ENCODE data around the gene BMP10.

- TF ChIP-seq EGR1 (IDR thresholded peaks at IDR 0.05; ENCODE audit: borderline replicate concordance in 1 of 2, low read depth in 2 of 2, low read length in 2 of 2) (no peak), EP300 (IDR thresholded peaks at IDR 0.05; ENCODE audit: borderline replicate concordance in 1 of 2, control insufficient read depth in 1 of 2, low read depth in 2 of 2, low read length in 2 of 2) (no peak), REST (IDR thresholded peaks at IDR 0.05; ENCODE audit: low read depth, low read length) (no peak), RBBP5 (conservative IDR thresholded peaks at IDR 0.05) (no peak), CTCF (IDR thresholded peaks at IDR 0.05 in 2 of 3, conservative IDR thresholded peaks at IDR 0.05 in 1 of 3; ENCODE audit: control insufficient read depth in 2 of 3, extremely low read depth in 1 of 3, insufficient read depth in 1 of 3, low read depth in 3 of 3, low read length in 3 of 3) (no peak), TAF1 (IDR thresholded peaks at IDR 0.05; ENCODE audit: borderline replicate concordance, low read depth, low read length) (no peak)
Observed at GRCh38 chr2:68901561-68901960, 30.4 kb upstream of the BMP10 start.

All from GM12878 (cell line).